Iris pigment epithelial cell (primary cell): ENCODE measurements around the gene OBSCN.

Source experiments
- DNase-seq: peaks from one replicate; pipeline ENCODE4 v3.0.0-alpha.2; 2011; ENCODE audit warnings: low read depth

The OBSCN gene

GRCh38 chr1:228343191-228343661 is 135.4 kb downstream of the OBSCN start:
- no peak for DNase-seq

DNA sequence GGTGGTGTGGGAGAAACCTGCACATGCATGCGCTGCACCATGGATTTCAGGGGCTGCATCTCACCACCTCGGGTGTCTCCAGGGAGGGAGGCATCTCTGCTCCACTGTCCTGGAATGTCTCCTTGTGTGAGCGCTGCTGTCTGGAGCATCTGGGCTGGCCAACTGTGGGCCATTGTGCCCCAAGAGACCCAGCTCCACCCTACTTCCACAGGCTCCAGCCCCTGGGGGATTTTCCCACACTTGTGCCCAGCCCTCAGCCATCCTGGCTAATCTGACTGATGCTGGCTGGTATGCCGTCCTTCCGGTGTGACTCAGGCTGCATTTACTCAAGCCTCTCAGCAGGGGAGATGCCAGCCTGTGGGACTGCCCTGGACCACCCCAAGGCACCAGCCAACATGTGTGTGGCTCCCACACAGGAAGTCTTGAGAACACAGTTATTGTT is 136.8 kb downstream of the OBSCN start:
- no peak for DNase-seq

DNA sequence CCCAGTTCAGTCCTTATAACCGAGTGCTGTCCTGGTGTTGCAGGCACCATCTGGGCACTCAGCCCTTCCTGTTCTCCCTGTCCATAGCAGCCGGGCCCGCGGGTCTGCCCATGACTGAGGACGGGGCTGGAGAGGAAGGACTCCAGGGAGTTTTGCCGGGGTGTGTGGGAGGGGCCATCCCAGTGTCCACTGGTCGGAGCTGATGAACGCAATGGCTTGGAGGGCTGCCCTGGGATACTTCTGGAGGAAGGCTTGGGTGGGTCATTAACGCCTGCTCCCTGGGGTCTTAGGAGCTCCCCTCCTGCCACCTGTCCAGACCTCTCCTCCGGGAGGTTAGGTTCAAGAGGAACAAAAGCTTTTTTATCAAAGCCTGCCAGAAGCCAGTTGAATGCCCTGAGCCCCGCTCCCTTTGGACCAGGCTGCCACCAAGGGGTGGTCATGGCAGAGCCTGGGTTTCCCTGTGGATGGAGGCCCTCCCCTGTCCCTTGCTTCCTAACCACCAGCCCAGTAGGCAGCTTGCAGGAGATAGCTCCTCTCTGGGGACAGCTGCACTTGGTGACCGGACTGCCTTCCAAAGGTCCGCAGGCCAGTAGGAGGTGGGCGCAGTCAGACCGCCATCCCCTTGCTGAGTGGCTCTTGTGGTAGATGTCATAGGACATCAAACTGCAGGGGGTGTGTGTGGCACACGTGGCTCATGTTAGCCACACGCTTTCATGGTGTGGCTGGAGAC is 137.5 kb downstream of the OBSCN start:
- no peak for DNase-seq

GRCh38 chr1:228346731-228347130 is 138.9 kb downstream of the OBSCN start:
- DNase-seq, result no peak

GRCh38 chr1:228347181-228347580 is 139.3 kb downstream of the OBSCN start:
- DNase-seq, result no peak

DNA sequence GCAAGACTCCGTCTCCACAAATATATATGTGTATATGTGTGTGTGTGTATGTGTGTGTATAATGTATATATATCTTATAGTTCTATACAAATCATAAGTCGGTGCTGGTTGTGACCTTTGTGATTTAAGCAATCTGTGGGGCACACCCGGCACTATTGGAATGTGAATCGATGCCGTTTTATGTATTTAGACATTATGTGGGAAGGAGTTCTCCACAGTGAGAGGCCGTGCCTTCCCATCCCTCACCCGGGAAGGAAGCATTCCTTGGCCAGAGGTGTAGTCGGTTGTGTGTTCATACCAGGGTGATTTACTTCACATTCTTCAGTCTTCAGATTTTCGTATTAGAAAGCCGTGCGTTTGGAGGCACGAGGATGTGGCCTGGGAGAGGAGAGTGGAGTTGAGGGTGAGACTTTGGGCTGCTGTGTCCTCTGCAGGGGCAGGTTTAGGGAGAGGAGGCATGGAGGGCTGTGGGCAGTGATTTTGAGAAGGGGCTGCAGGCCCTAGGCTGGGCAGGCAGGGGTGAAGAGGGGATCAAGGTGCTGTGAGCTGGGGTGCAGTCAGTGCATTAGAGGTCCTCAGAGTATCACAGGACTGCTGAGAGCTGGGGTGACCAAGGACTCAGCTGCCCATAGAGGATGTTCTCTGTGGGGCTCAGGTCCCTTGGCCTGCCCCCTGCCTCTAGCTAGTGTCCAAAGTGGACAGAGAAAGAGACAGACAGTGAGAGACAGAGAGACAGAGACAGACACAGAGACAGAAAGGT is 141.0 kb downstream of the OBSCN start:
- DNase-seq, result no peak

- no peak for DNase-seq
These were observed 141.9 kb downstream of the OBSCN start for GRCh38 chr1:228349701-228350171.

DNA sequence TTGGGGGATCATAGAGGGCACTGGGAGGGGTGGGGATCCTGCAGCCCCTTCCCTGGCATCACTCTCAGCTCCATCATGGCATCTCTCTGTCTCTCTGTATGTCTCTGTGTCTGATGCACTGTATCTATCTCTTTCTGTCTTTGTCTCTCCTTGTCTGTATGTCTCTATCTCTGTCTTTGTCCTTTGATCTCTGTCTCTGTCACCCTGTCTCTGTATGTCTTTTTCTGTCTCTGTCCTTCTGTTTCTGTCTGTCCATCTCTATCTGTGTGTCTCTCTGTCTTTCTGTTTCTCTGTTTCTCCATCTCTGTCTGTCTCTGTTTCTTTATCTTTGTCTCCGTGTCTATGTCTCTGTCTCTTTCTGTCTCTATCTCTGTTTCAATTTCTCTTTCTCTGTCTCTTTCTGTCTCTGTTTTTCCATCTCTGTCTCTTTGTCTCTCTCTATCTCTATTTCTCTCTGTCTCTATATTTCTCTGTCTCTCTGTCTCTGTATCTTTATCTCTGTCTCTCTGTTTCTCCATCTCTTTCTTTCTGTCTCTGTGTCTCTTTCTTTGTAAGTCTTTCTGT is 142.4 kb downstream of the OBSCN start:
- DNase-seq, result no peak

DNA sequence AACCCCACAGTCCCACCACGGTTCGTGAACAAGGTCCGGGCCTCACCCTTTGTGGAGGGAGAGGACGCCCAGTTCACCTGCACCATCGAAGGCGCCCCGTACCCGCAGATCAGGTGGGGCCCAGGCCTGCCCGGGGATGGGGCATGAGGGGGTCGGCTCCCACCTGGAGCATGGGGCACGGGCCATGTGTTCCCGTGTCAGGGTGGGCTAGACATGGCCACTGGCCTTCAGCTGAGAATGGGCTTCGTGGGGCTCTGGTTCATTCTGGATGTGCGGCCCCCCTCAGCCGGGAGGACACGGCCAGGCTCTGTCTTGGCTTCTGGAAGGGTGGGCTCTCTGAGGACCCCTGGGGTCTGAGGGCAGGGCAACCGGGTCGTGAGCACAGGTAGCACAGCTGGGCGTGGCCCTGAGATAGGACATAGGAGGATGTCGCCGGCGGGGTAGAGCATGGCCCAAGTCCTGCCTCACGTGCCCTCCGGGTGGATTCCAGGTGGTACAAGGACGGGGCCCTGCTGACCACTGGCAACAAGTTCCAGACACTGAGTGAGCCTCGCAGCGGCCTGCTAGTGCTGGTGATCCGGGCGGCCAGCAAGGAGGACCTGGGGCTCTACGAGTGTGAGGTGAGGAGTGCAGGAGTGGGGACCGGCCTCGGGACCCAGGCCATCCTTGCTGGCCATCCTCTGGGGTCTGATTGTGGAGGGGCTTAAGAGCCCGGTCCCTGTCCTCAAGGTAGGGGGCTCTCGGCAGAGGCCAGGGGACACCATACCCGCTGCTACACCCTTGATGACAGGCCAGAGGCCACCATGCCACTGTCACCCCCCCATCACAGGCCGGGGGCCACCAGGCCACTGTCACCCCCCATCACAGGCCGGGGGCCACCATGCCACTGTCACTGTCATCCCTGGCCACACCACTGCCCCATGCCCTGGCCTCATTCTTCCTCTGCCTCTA is 143.3 kb downstream of the OBSCN start:
- DNase-seq, result no peak

GRCh38 chr1:228351850-228352249 is 144.0 kb downstream of the OBSCN start:
- no peak for DNase-seq

DNA sequence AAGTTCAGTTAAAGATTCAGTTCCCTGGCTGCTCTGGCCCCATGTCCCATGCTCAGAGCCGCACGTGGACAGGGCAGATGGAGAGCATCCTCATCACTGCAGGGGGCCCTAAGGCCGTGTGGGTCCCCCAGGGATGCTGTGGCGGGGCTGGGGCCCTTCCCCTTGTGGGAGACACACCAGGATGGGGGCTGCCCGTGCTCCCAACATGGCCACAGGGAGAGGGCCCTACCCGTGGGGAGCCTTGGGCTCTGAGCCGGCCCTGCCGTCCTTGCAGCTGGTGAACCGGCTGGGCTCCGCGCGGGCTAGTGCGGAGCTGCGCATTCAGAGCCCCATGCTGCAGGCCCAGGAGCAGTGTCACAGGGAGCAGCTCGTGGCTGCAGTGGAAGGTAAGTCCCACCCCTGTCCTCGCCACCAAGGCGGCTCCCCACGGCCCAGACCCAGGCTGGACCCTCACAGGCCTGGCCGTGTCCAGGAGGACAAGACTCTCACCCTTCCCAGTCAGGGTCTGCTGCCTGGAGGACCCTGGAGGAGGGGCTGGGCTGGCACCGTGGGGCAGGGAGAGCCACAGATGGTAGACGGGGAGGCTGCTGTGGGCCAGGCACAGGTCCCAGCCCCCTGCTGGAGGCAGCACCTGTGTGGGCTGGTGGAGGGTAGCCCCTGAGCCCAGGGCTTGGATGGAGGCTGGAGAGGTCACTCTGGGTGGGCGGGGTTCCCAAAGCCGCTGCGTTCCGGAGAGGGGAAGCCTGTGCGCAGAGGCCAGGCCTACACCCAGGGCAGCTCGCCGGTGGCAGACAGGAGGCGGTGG is 145.0 kb downstream of the OBSCN start:
- DNase-seq, result no peak

DNA sequence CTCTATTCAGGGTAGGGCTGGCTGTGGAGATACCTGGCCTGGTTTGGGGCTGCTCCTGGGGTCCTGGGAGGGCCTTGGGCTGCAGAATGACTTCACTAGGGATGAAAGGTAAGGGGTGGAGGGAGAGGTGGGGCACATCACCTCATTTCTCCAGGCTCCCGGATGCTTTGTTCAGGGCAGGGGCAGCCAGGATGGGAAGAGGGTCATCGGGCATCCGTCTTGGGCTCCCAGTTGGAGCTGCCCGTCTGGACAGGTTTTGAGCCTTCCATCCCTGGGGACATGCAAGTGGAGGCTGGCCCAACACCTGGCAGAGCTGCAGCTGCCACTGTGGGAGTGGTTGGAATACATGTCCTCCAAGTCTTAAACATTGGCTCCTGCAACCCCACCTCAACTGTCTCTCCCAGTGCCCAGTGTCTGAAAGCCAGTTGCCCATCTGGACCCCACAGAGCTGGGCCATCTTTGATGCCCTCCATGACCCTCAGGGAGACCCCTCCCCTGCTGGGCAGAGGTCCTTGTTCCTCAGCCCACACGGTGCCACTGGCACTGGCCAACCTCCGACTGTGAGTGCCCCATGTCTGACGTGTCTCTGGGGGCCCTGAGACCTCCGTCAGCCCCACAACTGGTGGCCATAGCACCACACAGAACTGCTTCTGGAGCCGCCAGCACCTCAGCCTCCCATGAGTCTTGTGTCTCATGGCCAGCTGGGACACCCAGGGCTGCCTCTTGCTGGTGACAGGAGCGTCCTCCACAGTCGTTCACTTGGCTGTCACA is 145.9 kb downstream of the OBSCN start:
- no peak for DNase-seq

- DNase-seq, result no peak
These were observed 146.8 kb downstream of the OBSCN start for GRCh38 chr1:228354390-228355320.

- DNase-seq, result no peak
These were observed 149.2 kb downstream of the OBSCN start for GRCh38 chr1:228356897-228357680.

DNA sequence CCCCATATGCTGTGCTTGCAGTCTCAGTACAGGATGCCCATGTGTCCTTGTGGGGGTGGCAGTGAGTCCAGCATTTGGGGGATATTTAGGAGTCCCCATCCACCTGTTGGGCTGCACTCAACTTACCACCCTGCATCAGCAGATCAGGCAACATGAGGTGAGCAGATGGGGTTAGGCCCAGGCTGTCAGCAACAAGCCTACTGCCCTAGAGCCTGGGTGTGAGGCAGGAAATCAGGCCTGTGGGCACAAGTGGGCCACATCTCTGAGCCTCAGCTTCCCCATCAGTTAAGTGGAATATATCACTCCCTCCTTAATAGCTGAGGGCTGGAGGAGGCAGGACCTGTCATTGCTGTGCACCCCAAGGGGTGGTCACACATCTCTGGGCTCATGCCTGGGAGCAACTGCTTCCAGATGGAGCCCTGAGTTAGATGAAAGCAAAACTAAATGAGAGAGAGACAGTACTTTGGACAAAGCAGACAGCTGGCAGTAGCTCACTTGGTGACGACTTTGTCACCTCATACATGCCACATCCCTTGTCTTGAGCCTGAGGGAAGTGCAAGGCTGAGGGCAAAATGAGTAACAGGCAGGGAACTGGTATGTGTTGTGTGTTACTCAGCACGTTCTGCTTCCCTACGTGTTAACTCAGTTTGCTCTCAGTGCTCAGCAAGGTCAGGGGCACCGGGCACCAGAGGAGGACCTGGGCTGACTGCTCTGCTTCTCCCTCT is 150.4 kb downstream of the OBSCN start:
- no peak for DNase-seq

DNA sequence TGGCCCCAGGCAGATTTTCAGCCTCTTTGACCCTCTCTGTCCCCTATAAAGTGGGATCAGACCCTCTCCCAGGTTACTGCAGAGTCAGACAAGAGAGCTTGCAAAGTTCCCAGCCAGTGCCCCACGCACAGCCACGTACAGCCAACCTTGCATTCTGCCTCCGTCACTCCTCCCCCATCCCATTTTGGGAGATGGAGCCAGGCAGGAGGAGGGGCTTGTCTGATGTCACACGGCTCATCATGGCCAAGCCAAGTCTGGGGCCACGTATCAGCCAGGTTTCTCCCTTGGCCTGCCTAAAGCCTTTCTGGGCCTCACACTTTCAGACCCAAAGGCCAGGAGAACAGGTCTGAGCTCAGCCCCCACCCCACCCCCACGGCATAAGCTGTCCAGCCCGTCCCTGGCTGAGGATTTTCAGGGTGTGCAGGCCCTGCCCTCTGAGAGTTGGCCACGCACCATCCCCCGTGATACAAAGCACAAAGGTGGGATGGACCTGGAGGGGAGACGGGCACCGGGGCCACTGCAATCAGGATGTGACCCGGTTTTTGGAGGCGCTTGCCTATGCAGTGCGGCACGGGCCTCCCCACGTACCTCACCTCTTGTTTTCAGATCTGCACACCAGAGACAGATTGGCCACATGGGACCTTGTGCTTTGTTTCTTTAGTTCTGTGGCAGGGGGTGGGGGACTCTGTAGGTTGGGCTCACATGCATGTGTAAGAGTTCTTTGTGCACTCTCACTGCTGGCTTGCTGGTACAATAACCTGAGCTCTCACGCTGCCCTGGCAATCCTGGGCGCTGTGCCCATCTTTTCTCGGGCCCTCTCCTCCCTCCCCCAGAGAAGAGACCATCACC is 151.1 kb downstream of the OBSCN start:
- no peak for DNase-seq
